GM19397 (cell line): Measurements from ENCODE around the gene CHST15.

Experiments
- ATAC-seq: cut with Tn5 transposase; IDR thresholded peaks from one replicate; pipeline ENCODE4 v1.9.1; 2021; ENCODE audit warnings: mild to moderate bottlenecking, moderate library complexity; ENCODE audit not compliant: unreplicated experiment

Gene CHST15

GRCh38 chr10:124066781-124067714 lies 26.4 kb downstream of the CHST15 start:
- ATAC-seq, result no peak

- no peak for ATAC-seq
Observed at GRCh38 chr10:124066126-124066700, 27.2 kb downstream of the CHST15 start.

- ATAC-seq, result no peak
Observed at GRCh38 chr10:124065382-124066125, 27.8 kb downstream of the CHST15 start.

GRCh38 chr10:124064676-124065075 lies 28.7 kb downstream of the CHST15 start:
- no peak for ATAC-seq

- ATAC-seq, result no peak
Observed at GRCh38 chr10:124063750-124064603, 29.4 kb downstream of the CHST15 start.

GRCh38 chr10:124062390-124062789 lies 31.0 kb downstream of the CHST15 start:
- no peak for ATAC-seq

- ATAC-seq, result no peak
Observed at GRCh38 chr10:124061030-124061429, 32.4 kb downstream of the CHST15 start.

- no peak for ATAC-seq
Observed at GRCh38 chr10:124060148-124060720, 33.2 kb downstream of the CHST15 start.

GRCh38 chr10:124059551-124059950 lies 33.8 kb downstream of the CHST15 start:
- no peak for ATAC-seq

GRCh38 chr10:124058346-124059003 lies 34.9 kb downstream of the CHST15 start:
- no peak for ATAC-seq

GRCh38 chr10:124057601-124058000 lies 35.8 kb downstream of the CHST15 start:
- no peak for ATAC-seq

- no peak for ATAC-seq
Observed at GRCh38 chr10:124056337-124056980, 36.9 kb downstream of the CHST15 start.

- ATAC-seq, result no peak
Observed at GRCh38 chr10:124053971-124054370, 39.4 kb downstream of the CHST15 start.

- ATAC-seq, result no peak
Observed at GRCh38 chr10:124052561-124052960, 40.8 kb downstream of the CHST15 start.

- no peak for ATAC-seq
Observed at GRCh38 chr10:124050021-124051015, 43.1 kb downstream of the CHST15 start.

GRCh38 chr10:124049484-124049883 lies 43.9 kb downstream of the CHST15 start:
- no peak for ATAC-seq

GRCh38 chr10:124048371-124049290 lies 44.8 kb downstream of the CHST15 start:
- ATAC-seq, result no peak
